GM10248 (cell line): Measurements from ENCODE around the gene KRTCAP3.

Experiments used
- CTCF ChIA-PET: fragments of 300-600 bp; sonication (Branson Sonifier 250); formaldehyde crosslinking; extraction: SDS; loops from one replicate; lab custom pipeline; 2021; ENCODE audit warnings: antibody characterized with exemption; lab: Yijun Ruan, JAX
- POLR2A ChIA-PET: fragments of 350-650 bp; sonication (Branson Sonifier 250); formaldehyde crosslinking; extraction: SDS; loops from one replicate; lab custom pipeline; 2020; ENCODE audit warnings: antibody characterized with exemption; lab: Yijun Ruan, JAX
- DNase-seq: peaks from one replicate; pipeline ENCODE4 v3.0.0; 2012; ENCODE audit errors: extremely low spot score
- CTCF ChIP-seq: IDR thresholded peaks from 2 replicates; pipeline ENCODE4 v1.5.1; 2012; ENCODE audit warnings: mild to moderate bottlenecking, low read depth; ENCODE audit errors: extremely low read depth, missing control alignments, control extremely low read depth

Gene KRTCAP3

GRCh38 chr2:27446057-27446456, 3.9 kb downstream of the KRTCAP3 start:
- ChIA-PET CTCF (interaction anchor here (1.1 to 1.6 kb wide), 3 partner anchors 15 to 237 kb away, joined by 3 to 8 read pairs (median 3); no protein-coding TSS in a partner anchor), POLR2A (no interaction called here)
- DNase-seq = no peak
- TF ChIP-seq CTCF = no peak

- ChIA-PET CTCF (interaction anchor here (1.2 to 3.2 kb wide), 5 partner anchors 9 to 145 kb away, joined by 3 to 19 read pairs (median 4); partner anchors contain the start of gene NRBP1), POLR2A (no interaction called here)
- TF ChIP-seq CTCF = no peak
- no peak for DNase-seq
Measured at GRCh38 chr2:27448381-27448780, 6.2 kb downstream of the KRTCAP3 start.

- DNase-seq = no peak
- POLR2A ChIA-PET = no interaction called here
- no peak for TF ChIP-seq CTCF
- CTCF ChIA-PET = no interaction called here
Measured at GRCh38 chr2:27451095-27451494, 8.9 kb downstream of the KRTCAP3 start.

- no peak for TF ChIP-seq CTCF
- ChIA-PET CTCF (interaction anchor here (1.0 to 1.4 kb wide), 3 partner anchors 9 to 26 kb away, joined by 3 to 7 read pairs (median 3); no protein-coding TSS in a partner anchor), POLR2A (no interaction called here)
- no peak for DNase-seq
Measured at GRCh38 chr2:27453968-27454367, 11.8 kb downstream of the KRTCAP3 start.

- no peak for DNase-seq
- ChIA-PET POLR2A (no interaction called here), CTCF (interaction anchor here (0.7 to 1.4 kb wide), 3 partner anchors 17 to 222 kb away, joined by 3 read pairs; no protein-coding TSS in a partner anchor)
- no peak for TF ChIP-seq CTCF
Measured at GRCh38 chr2:27461118-27461517, 18.9 kb downstream of the KRTCAP3 start.

GRCh38 chr2:27464443-27464842, 22.3 kb downstream of the KRTCAP3 start:
- CTCF ChIA-PET = interaction anchor here (1.6 kb wide), 1 partner anchor 11 kb away, joined by 7 read pairs; no protein-coding TSS in a partner anchor

More at GRCh38 chr2:27464443-27464842, 22.3 kb downstream of the KRTCAP3 start:
- POLR2A ChIA-PET = no interaction called here
- no peak for TF ChIP-seq CTCF
- no peak for DNase-seq
